T-cell (primary cell): Measurements from ENCODE around the gene PRG3. TPM values are rescaled to one million over a fixed set of nuclear protein-coding genes. Genes with fewer than 3 reads are reported as not detected.
A peak's percentile ranks its signal among the peaks of the same experiment; 100 is the strongest.

Source experiments
- ATAC-seq, 4 experiments: fragments of 200-7000 bp in 3 of 4; fragments of 150-1000 bp in 1 of 4; cut with Tn5 transposase; replicated peaks in 1 of 4; 1 replicate in 3 of 4; 2 replicates in 1 of 4; pipeline ENCODE4 v1.10.0; 2021; ENCODE audit warnings: moderate library complexity in 3 of 4, mild to moderate bottlenecking in 2 of 4, moderate number of reproducible peaks in 1 of 4
- CTCF ChIA-PET, 2 donors: fragments of 300-600 bp; sonication (Branson Sonifier 250); formaldehyde crosslinking; loops; one replicate each; lab custom pipeline; 2022; ENCODE audit warnings: antibody characterized with exemption in 2 of 2; lab: Charles Lee
- POLR2A ChIA-PET, 2 donors: fragments of 300-600 bp; sonication (Branson Sonifier 250); formaldehyde crosslinking; loops; one replicate each; lab custom pipeline; 2022; ENCODE audit warnings: antibody characterized with exemption in 2 of 2; lab: Charles Lee
- DNase-seq, 35 experiments: peaks; one replicate each; pipeline versions ENCODE4 v3.0.0 to v3.0.0-alpha.2; 2013 to 2023
- H3K27ac ChIP-seq: one replicate; pipeline ENCODE4 v1.5.1; 2013; ENCODE audit warnings: low read length
- H3K27me3 ChIP-seq, 2 experiments: replicated peaks in 1 of 2; 1 replicate in 1 of 2; 2 replicates in 1 of 2; pipeline versions ENCODE4 v1.6.1 to v1.7.0; 2013; ENCODE audit warnings: low read length in 1 of 2, mixed read lengths in 1 of 2; ENCODE audit not compliant: control insufficient read depth in 2 of 2, insufficient read depth in 2 of 2; ENCODE audit errors: extremely low read depth in 1 of 2
- H3K36me3 ChIP-seq, 2 donors: 1 replicate in 1 of 2; 2 replicates in 1 of 2; pipeline versions ENCODE4 v1.6.1 to v1.7.0; 2013; ENCODE audit warnings: low read length in 1 of 2; ENCODE audit not compliant: control insufficient read depth in 2 of 2, insufficient read depth in 1 of 2; ENCODE audit errors: extremely low read depth in 1 of 2
- H3K4me1 ChIP-seq, 2 experiments: 1 replicate in 1 of 2; 2 replicates in 1 of 2; pipeline versions ENCODE4 v1.6.1 to v1.7.0; 2013; ENCODE audit warnings: low read length in 2 of 2, mixed read lengths in 1 of 2; ENCODE audit not compliant: insufficient read depth in 2 of 2, control insufficient read depth in 1 of 2; ENCODE audit errors: extremely low read depth in 1 of 2
- H3K4me3 ChIP-seq, 2 donors: 1 replicate in 1 of 2; 2 replicates in 1 of 2; pipeline versions ENCODE4 v1.5.1 to v1.7.0; 2013; ENCODE audit warnings: mild to moderate bottlenecking in 2 of 2, low read length in 1 of 2, moderate library complexity in 1 of 2; ENCODE audit not compliant: control insufficient read depth in 1 of 2; ENCODE audit errors: extremely low read depth in 1 of 2
- H3K9me3 ChIP-seq: 2 replicates; pipeline ENCODE4 v1.7.0; 2013
- H3K27ac Mint-ChIP-seq, 2 donors: one replicate each; pipeline ENCODE4 v1.8.0; 2020 to 2021; ENCODE audit warnings: mild to moderate bottlenecking in 2 of 2, mixed read lengths in 2 of 2
- H3K27me3 Mint-ChIP-seq, 2 donors: one replicate each; pipeline ENCODE4 v1.8.0; 2021 to 2022; ENCODE audit warnings: mixed read lengths in 2 of 2
- H3K36me3 Mint-ChIP-seq: one replicate; pipeline ENCODE4 v1.8.0; 2021; ENCODE audit warnings: mixed read lengths
- H3K4me1 Mint-ChIP-seq, 3 donors: one replicate each; pipeline ENCODE4 v1.8.0; 2020 to 2022; ENCODE audit warnings: mixed read lengths in 3 of 3, mild to moderate bottlenecking in 1 of 3
- H3K4me3 Mint-ChIP-seq, 3 donors: one replicate each; pipeline ENCODE4 v1.8.0; 2020 to 2022; ENCODE audit warnings: mild to moderate bottlenecking in 3 of 3, mixed read lengths in 3 of 3, moderate library complexity in 3 of 3
- H3K9me3 Mint-ChIP-seq, 3 donors: one replicate each; pipeline ENCODE4 v1.8.0; 2020 to 2022; ENCODE audit warnings: mixed read lengths in 3 of 3
- WGBS: methylation state at CpG from one replicate; pipeline ENCODE4 v1.1.5; 2013; ENCODE audit warnings: missing lambda C conversion rate; ENCODE audit not compliant: insufficient coverage; 5-methylcytosine and 5-hydroxymethylcytosine counted together
- total RNA-seq, 35 experiments: library from RNA in 6 of 35; stranded (reverse) in 6 of 35; fragments of 120-200 nt in 1 of 35; gene quantifications; one replicate each; pipeline versions ENCODE4 v1.2.1 to v1.2.4 and lab custom pipeline; 2013 to 2026

Gene PRG3
- total RNA-seq, 5 donors from 2014 or later (not counting 1 experiment from before 2014, with no cell fraction given): not detected

DNA sequence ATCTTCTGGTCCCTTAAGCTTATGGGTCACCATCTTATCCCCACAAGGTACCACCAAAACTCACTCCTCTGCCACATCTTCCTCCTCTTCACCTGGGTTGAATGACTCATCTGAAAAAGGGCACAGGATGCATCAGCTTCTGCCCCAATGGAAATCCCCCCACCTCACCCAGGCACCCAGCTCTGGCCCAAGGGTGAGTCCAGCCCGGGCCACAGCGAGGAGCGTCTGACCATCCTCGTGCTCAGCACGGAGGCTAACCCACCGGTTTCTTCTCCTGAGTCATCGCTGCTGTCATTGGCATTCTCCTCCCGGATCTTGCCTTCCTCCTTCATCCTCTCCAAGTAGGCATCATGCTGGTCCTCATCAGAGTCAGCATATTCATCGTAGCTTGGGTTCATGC, 50.9 kb downstream of the PRG3 start:
- CTCF ChIA-PET: interaction anchor here in 1 of 2 donors (0.6 kb wide), 1 partner anchor 130 kb away, joined by 4 read pairs; no protein-coding TSS in a partner anchor
- H3K27me3 Mint-ChIP-seq: no peaks in the 10 kb centered on the region

DNA sequence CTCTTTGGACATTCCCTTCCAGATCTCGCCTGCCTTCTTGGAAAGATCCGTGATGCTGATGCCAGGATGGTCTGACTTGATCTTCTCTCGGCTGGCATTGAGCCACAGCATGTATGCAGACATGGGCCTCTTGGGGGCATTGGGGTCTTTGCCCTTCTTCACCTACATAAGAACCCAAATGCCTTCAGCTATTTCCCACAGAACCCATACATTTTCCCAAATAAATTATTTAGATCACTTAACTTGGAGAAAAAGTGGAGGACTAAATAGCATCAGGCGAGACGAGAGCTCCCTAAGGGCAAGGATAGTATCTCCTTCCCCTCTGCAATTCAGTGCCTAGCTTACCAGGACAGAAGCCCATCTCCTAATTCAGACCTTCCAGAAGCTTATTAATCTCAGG, 53.2 kb downstream of the PRG3 start:
- H3K27ac ChIP-seq: no peak overlapping the region
- POLR2A ChIA-PET: no interaction called here
- H3K36me3 ChIP-seq: peaks cover 8 to 68% of the 10 kb centered on the region in 2 donors
- 100% methylated on average over 3 of the region's 5 CpGs for whole genome bisulfite sequencing
- CTCF ChIA-PET: interaction anchor here in 1 of 2 donors (0.5 kb wide), 1 partner anchor 337 kb away, joined by 3 read pairs; no protein-coding TSS in a partner anchor
- peaks cover 36 to 44% (median 38%) of the 10 kb centered on the region in 3 donors for H3K4me1 Mint-ChIP-seq
- no peaks in the 10 kb centered on the region for H3K9me3 ChIP-seq
- peaks cover 57% of the 10 kb centered on the region for H3K36me3 Mint-ChIP-seq
- no peaks in the 10 kb centered on the region for H3K27me3 ChIP-seq
- no peak overlapping the region for H3K4me3 ChIP-seq
- H3K27me3 Mint-ChIP-seq: no peaks in the 10 kb centered on the region
- peak overlapping the region; percentile 65 to 94 for H3K27ac Mint-ChIP-seq
- H3K4me1 ChIP-seq: peaks cover 8 to 25% of the 10 kb centered on the region in 2 experiments
- ATAC-seq (no peak), DNase-seq (no peak)
- H3K9me3 Mint-ChIP-seq: no peaks in the 10 kb centered on the region
- H3K4me3 Mint-ChIP-seq: peak overlapping the region in 1 of 3 donors; percentile 96

More for the DNA sequence above, 50.9 kb downstream of the PRG3 start:
- H3K9me3 ChIP-seq: no peaks in the 10 kb centered on the region
- Mint-ChIP-seq H3K27ac (peak overlapping the region in 1 of 2 donors; percentile 36), H3K36me3 (peaks cover 71% of the 10 kb centered on the region), H3K4me3 (no peak overlapping the region), H3K9me3 (no peaks in the 10 kb centered on the region), H3K4me1 (peaks cover 37 to 51% (median 51%) of the 10 kb centered on the region in 3 donors)
- no peaks in the 10 kb centered on the region for H3K27me3 ChIP-seq
- WGBS: 77% methylated on average over 9 of the region's 9 CpGs
- POLR2A ChIA-PET: no interaction called here
- H3K27ac ChIP-seq: no peak overlapping the region
- H3K4me3 ChIP-seq: no peak overlapping the region
- peaks cover 13 to 29% of the 10 kb centered on the region in 2 experiments for H3K4me1 ChIP-seq
- DNase-seq: no peak
- no peak for ATAC-seq
- peaks cover 10 to 73% of the 10 kb centered on the region in 2 donors for H3K36me3 ChIP-seq

Other genes with a start within 250 kb of the PRG3 start
- gene LRRC55, start 199.2 kb downstream of the PRG3 start, total RNA-seq: not detected
- not detected for gene APLNR, start 143.9 kb downstream of the PRG3 start, total RNA-seq
- gene TNKS1BP1, start 56.2 kb downstream of the PRG3 start, total RNA-seq: 10 to 100 TPM; 13.9 to 22.9 (median 18.9) TPM
- gene SSRP1, start 45.3 kb downstream of the PRG3 start, total RNA-seq: 10 to 100 TPM; 50.2 to 78.1 (median 75.7) TPM
- not detected for gene P2RX3, start 42.8 kb downstream of the PRG3 start, total RNA-seq
- gene PRG2, start 9.5 kb upstream of the PRG3 start, total RNA-seq: under 1 TPM in 4 of 5 donors, not detected in 1; 0.33 to 0.72 (median 0.39) TPM
- 10 to 100 TPM in 4 of 5 donors, 1 to 10 TPM in 1; 9.9 to 18.1 (median 13.6) TPM for gene SLC43A3, start 46.0 kb upstream of the PRG3 start, total RNA-seq
- gene RTN4RL2, start 79.4 kb upstream of the PRG3 start, total RNA-seq: 1 to 10 TPM in 1 of 5 donors, under 1 TPM in 4; 0.15 to 1.1 (median 0.29) TPM
- 10 to 100 TPM in 4 of 5 donors, 1 to 10 TPM in 1; 8.8 to 31.6 (median 25.1) TPM for gene SLC43A1, start 134.6 kb upstream of the PRG3 start, total RNA-seq
- gene TIMM10, start 149.6 kb upstream of the PRG3 start, total RNA-seq: 10 to 100 TPM; 20.7 to 33.2 (median 26.2) TPM
- gene SMTNL1, start 156.4 kb upstream of the PRG3 start, total RNA-seq: not detected
- 10 to 100 TPM; 61.7 to 97.2 (median 80.3) TPM for gene UBE2L6, start 186.5 kb upstream of the PRG3 start, total RNA-seq
- gene SERPING1, start 216.5 kb upstream of the PRG3 start, total RNA-seq: 1 to 10 TPM in 3 of 5 donors, not detected in 2; 1.5 to 2.8 (median 1.9) TPM